MM.1S (cell line): ENCODE measurements around the gene MAPKAP1.

Experiments
- DNase-seq: peaks from one replicate; pipeline ENCODE4 v3.0.0-alpha.2; 2015
- H2AFZ ChIP-seq: fragments of 300-600 bp; sonication (generic); 2 replicates; pipeline ENCODE4 v1.6.0; 2016; ENCODE audit warnings: antibody characterized with exemption, low read length
- H3F3A ChIP-seq: fragments of 300-600 bp; sonication (generic); 2 replicates; pipeline ENCODE4 v1.6.1; 2016; ENCODE audit warnings: mild to moderate bottlenecking, antibody characterized with exemption, low read length, moderate library complexity, mixed read lengths; ENCODE audit not compliant: insufficient read depth
- H3K27ac ChIP-seq: fragments of 300-600 bp; sonication (generic); 2 replicates; pipeline ENCODE4 v1.5.1; 2016; ENCODE audit warnings: mild to moderate bottlenecking, low read length
- H3K27me3 ChIP-seq: fragments of 300-600 bp; sonication (generic); replicated peaks from 2 replicates; pipeline ENCODE4 v1.6.0; 2016; ENCODE audit warnings: low read length; ENCODE audit not compliant: insufficient read depth
- H3K36me3 ChIP-seq: fragments of 300-600 bp; sonication (generic); replicated peaks from 2 replicates; pipeline ENCODE4 v1.6.1; 2016; ENCODE audit warnings: mild to moderate bottlenecking, low read length, mixed read lengths; ENCODE audit not compliant: insufficient read depth
- H3K4me1 ChIP-seq: fragments of 300-600 bp; sonication (generic); 2 replicates; pipeline ENCODE4 v1.6.1; 2016; ENCODE audit warnings: low read length, mixed read lengths
- H3K4me2 ChIP-seq: fragments of 300-600 bp; sonication (generic); 2 replicates; pipeline ENCODE4 v1.6.0; 2016; ENCODE audit warnings: low read depth, low read length
- H3K4me3 ChIP-seq: fragments of 300-600 bp; sonication (generic); 2 replicates; pipeline ENCODE4 v1.5.1; 2016; ENCODE audit warnings: low read length, mixed read lengths
- H3K79me2 ChIP-seq: fragments of 300-600 bp; sonication (generic); 2 replicates; pipeline ENCODE4 v1.6.1; 2016; ENCODE audit warnings: mixed run types, low read length, mixed read lengths
- H3K9ac ChIP-seq: fragments of 300-600 bp; sonication (generic); 2 replicates; pipeline ENCODE4 v1.6.1; 2016; ENCODE audit warnings: low read length, mixed read lengths
- H3K9me2 ChIP-seq: fragments of 300-600 bp; sonication (generic); replicated peaks from 2 replicates; pipeline ENCODE4 v1.6.1; 2016; ENCODE audit warnings: mild to moderate bottlenecking, low read length, mixed read lengths; ENCODE audit not compliant: insufficient read depth
- H3K9me3 ChIP-seq: fragments of 300-600 bp; sonication (generic); replicated peaks from 2 replicates; pipeline ENCODE4 v1.6.1; 2016; ENCODE audit warnings: mild to moderate bottlenecking, low read length, mixed read lengths; ENCODE audit not compliant: insufficient read depth
- H4K20me1 ChIP-seq: fragments of 300-600 bp; sonication (generic); 2 replicates; pipeline ENCODE4 v1.6.1; 2016; ENCODE audit warnings: mild to moderate bottlenecking, low read length, moderate library complexity, mixed read lengths; ENCODE audit not compliant: insufficient read depth
- CTCF ChIP-seq: fragments of 300-600 bp; sonication (generic); IDR thresholded peaks from 2 replicates; pipeline ENCODE4 v1.5.1; 2016; ENCODE audit warnings: antibody characterized with exemption, low read length, mixed read lengths
- EZH2 ChIP-seq: fragments of 300-600 bp; sonication (generic); optimal IDR thresholded peaks from 2 replicates; pipeline ENCODE3; 2017; ENCODE audit warnings: low read depth, mild to moderate bottlenecking, antibody characterized with exemption, low read length, mixed read lengths
- EZH2phosphoT487 ChIP-seq: fragments of 300-600 bp; sonication (generic); IDR thresholded peaks from 2 replicates; pipeline ENCODE4 v1.6.1; 2018; ENCODE audit warnings: antibody characterized with exemption, low read length

Gene MAPKAP1

GRCh38 chr9:125749287-125749935, 42.4 kb upstream of the MAPKAP1 start:
- Histone ChIP-seq H3K36me3 (no peaks in the 10 kb centered on the region), H3K4me2 (no peak overlapping the region), H3K9me3 (no peaks in the 10 kb centered on the region), H3K9me2 (no peaks in the 10 kb centered on the region), H3K4me3 (no peak overlapping the region), H3K27ac (no peak overlapping the region), H4K20me1 (no peaks in the 10 kb centered on the region), H3K27me3 (no peaks in the 10 kb centered on the region), H3K79me2 (0 out of 2 replicates have a peak, but pooled peaks cover 6% of the 10 kb centered on the region), H3F3A (no peaks in the 10 kb centered on the region), H3K9ac (no peak overlapping the region), H2AFZ (no peak overlapping the region), H3K4me1 (peaks cover 13% of the 10 kb centered on the region)
- TF ChIP-seq CTCF: no peak
- no peak for TF ChIP-seq EZH2phosphoT487
- TF ChIP-seq EZH2: no peak
- no peak for DNase-seq

DNA sequence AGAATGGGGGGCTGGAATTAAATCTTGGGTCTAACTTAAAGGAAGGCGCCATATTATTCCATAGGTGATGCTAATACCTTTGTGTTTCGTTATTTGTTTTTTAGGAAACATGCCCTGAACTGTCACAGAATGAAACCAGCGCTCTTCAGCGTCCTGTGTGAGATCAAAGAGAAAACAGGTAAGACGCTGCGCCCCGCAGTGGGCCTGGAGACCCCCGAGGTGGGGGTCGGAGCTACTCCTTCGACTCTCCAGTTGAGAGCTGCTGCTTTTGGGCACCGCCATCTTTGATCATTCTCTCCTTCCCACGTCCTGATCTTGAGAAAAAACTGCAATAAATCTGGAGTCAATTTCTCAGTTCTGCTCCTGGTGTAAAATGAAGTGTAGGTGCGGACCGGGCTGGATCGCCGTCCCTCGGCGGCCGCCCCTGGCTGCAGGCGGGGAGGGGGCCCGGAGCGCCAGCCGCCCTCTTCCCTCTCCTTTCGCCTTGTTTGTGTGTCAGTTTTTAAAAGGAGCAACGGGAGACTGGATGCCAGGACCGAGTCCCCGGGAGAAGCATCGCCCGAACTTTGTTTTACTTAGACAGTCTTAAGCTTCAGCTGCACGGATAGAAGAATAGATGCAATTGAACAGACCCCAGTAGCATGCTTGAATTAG, 41.6 kb upstream of the MAPKAP1 start:
- Histone ChIP-seq H3K4me2 (peak overlapping the region; percentile 92), H3K9ac (peak overlapping the region; percentile 51; the same call in 1 of the 2 replicates), H3K36me3 (no peaks in the 10 kb centered on the region), H3K4me1 (peaks cover 13% of the 10 kb centered on the region), H3K9me3 (no peaks in the 10 kb centered on the region), H3K9me2 (no peaks in the 10 kb centered on the region), H3K4me3 (peak overlapping the region; percentile 89), H3K27ac (no peak overlapping the region), H3K27me3 (no peaks in the 10 kb centered on the region), H2AFZ (peak overlapping the region; percentile 72), H4K20me1 (no peaks in the 10 kb centered on the region), H3K79me2 (0 out of 2 replicates have a peak, but pooled peaks cover 6% of the 10 kb centered on the region), H3F3A (no peaks in the 10 kb centered on the region)
- no peak for DNase-seq
- TF ChIP-seq EZH2: no peak
- no peak for TF ChIP-seq CTCF
- TF ChIP-seq EZH2phosphoT487: no peak

DNA sequence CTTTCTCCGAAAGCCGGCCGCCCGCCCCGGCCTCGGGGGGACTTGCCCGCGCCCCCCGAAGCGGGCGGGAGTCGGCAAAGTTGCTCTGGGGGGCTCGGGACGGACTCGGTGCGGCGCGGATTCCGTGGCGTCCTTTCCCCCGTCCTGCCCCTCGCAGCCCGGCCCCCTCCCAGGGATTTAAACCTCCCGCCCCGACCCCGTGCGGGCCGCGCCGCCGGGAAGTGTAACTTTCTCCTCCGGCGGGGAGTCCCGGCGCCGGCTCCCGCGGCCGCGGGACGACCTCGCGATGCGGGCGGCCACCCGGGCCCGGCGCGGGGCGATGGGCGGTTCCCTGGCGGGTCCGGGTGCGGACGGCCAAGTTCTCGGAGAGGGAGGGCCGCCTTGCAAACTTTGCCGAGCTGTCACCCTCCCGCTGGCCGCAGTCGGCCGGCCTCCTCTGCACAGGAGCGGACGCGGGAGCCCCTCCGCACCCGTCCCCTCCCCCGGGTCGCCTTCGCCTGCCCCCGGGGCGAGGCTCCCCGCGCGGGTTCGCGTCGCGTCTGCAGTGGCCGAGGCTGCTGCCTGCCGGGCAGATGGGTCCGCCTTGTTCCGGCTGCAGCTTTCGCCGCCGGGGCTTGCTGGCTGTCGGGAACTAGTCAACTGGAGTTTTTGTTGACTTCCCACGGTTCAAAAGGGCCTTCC, 40.9 kb upstream of the MAPKAP1 start:
- TF ChIP-seq CTCF: no peak
- no peak for TF ChIP-seq EZH2phosphoT487
- TF ChIP-seq EZH2: no peak

More for the DNA sequence above, 40.9 kb upstream of the MAPKAP1 start:
- Histone ChIP-seq H3F3A (no peaks in the 10 kb centered on the region), H3K27ac (peak overlapping the region; percentile 59; the same call in 1 of the 2 replicates), H2AFZ (peak overlapping the region; percentile 90), H3K27me3 (0 out of 2 replicates have a peak, but pooled peaks cover 3% of the 10 kb centered on the region), H3K9me2 (no peaks in the 10 kb centered on the region), H3K4me2 (peak overlapping the region; percentile 92), H3K9me3 (no peaks in the 10 kb centered on the region), H3K4me3 (peak overlapping the region; percentile 89), H3K36me3 (no peaks in the 10 kb centered on the region), H3K4me1 (peaks cover 13% of the 10 kb centered on the region), H3K9ac (peak overlapping the region; percentile 63; the same call in 1 of the 2 replicates), H4K20me1 (no peaks in the 10 kb centered on the region), H3K79me2 (0 out of 2 replicates have a peak, but pooled peaks cover 6% of the 10 kb centered on the region)
- peak; percentile 50 for DNase-seq
